ENCODE results near the gene ARHGDIB. TPM values are rescaled to one million over a fixed set of nuclear protein-coding genes. Genes with fewer than 3 reads are reported as not detected.

The ARHGDIB gene
- total RNA-seq, 2 donors from 2014 or later, result 40.2 to 65.9 TPM

DNA sequence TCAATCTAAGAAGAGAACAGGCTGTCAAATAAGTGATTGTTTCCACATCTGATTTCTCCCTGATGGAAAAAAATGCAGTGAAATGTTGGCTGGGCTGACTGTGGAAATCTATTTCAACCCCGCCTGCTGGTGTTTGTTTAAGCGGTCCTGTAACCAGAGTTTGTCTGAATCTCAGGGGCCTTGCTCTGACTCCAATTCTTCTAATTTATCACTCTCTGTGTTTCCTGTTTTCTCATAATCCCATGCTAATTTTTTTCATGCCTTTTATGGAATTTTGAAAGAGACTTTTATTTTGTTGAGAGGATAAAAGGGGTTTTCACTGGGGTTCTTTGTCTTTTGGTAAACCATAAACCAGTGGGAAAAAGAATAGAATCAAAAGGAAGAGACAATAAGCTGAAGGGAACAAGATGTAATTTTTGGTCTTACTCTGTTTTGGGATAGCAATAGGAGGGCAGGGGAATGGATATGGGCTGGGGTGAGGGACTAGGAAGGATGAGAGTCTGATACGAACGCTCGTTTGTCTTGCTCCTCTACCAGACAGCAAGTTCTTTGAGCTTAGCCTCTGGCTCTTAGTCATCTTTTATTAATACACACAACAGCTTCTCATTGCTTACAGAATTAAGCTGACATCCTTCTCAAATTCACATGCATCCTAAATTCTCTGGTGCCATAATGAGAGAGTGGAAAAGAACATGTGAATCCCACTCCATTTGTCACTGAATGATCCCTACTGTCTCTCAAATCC, 67.7 kb downstream of the ARHGDIB start:
- intact Hi-C loops (cut with DNase I), result loop anchor here (5.0 kb wide), 1 partner anchor 46 kb away; no protein-coding TSS in a partner anchor
- 38% methylated on average over 5 of the region's 5 CpGs for WGBS
- no peak for DNase-seq (ENCODE audit: low spot score)
- Histone ChIP-seq H3K9me3 (no peaks in the 10 kb centered on the region), H3K27ac (peak overlapping the region; percentile 30 to 56), H3K4me1 (replicated peaks) (no peaks in the 10 kb centered on the region), H3K27me3 (replicated peaks; ENCODE audit: insufficient read depth) (no peaks in the 10 kb centered on the region), H3K4me3 (no peak overlapping the region), H3K36me3 (no peaks in the 10 kb centered on the region)
- no peak for TF ChIP-seq POLR2A (IDR thresholded peaks at IDR 0.05)
- TF ChIP-seq, protein P1, sequence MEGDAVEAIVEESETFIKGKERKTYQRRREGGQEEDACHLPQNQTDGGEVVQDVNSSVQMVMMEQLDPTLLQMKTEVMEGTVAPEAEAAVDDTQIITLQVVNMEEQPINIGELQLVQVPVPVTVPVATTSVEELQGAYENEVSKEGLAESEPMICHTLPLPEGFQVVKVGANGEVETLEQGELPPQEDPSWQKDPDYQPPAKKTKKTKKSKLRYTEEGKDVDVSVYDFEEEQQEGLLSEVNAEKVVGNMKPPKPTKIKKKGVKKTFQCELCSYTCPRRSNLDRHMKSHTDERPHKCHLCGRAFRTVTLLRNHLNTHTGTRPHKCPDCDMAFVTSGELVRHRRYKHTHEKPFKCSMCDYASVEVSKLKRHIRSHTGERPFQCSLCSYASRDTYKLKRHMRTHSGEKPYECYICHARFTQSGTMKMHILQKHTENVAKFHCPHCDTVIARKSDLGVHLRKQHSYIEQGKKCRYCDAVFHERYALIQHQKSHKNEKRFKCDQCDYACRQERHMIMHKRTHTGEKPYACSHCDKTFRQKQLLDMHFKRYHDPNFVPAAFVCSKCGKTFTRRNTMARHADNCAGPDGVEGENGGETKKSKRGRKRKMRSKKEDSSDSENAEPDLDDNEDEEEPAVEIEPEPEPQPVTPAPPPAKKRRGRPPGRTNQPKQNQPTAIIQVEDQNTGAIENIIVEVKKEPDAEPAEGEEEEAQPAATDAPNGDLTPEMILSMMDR (IDR thresholded peaks at IDR 0.05), result no peak

DNA sequence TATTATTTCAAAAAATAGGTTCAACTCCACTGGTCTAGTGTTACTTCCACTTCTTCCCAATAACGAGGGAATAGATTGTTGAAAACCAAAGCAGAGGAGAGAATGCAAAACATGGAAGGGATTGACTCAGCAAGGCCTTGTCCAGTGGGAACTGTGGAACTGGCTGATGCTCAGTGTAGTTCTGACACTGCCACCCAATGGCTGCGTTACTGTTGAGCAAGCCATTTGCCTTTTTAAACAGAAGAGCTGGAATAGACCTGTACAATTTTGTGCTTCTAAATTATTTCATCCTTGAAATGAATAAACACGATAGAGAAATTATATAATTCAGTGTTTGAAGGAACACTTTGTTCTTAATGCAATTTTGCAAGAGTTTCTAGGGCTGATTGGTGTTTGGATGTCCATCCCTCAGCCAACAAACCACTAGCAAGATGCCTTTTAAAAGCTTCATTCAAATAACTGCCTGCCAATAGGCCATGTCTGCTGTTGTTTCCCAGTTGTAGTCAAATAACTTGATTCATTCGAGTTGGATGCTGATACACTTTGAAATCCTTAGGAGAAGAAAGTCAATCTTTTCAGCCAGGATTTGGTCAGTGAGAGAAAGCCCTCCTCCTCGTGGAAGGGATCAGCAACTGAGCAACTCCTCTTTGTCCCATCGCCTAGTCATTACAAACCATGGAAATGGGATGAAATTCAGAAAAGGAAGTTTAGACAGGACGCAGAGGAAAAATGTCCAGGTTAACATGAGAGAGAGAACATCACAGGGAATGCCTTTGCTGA, 68.5 kb downstream of the ARHGDIB start:
- peak overlapping the region; percentile 34 to 56 for H3K27ac ChIP-seq
- no peaks in the 10 kb centered on the region for H3K36me3 ChIP-seq
- no peaks in the 10 kb centered on the region for H3K4me1 ChIP-seq (replicated peaks)
- TF ChIP-seq POLR2AphosphoS5 (IDR thresholded peaks at IDR 0.05), result peak; percentile 10
- TF ChIP-seq POLR2A (IDR thresholded peaks at IDR 0.05), result no peak
- TF ChIP-seq, protein P1 (IDR thresholded peaks at IDR 0.05), result no peak
- H3K4me3 ChIP-seq, result no peak overlapping the region
- intact Hi-C loops (cut with DNase I), result loop anchor here (5.0 kb wide), 1 partner anchor 46 kb away; no protein-coding TSS in a partner anchor
- no peak for DNase-seq (ENCODE audit: low spot score)
- no peaks in the 10 kb centered on the region for H3K27me3 ChIP-seq (replicated peaks; ENCODE audit: insufficient read depth)
- no peaks in the 10 kb centered on the region for H3K9me3 ChIP-seq
- WGBS, result 54% methylated on average over 7 of the region's 7 CpGs

Other genes with a start within 250 kb of the ARHGDIB start
- 10 to 100 TPM; 29.6 to 29.8 TPM for gene WBP11, start 158.1 kb downstream of the ARHGDIB start, total RNA-seq
- 1 to 10 TPM; 2.0 to 2.6 TPM for gene C12orf60, start 157.9 kb downstream of the ARHGDIB start, total RNA-seq
- gene SMCO3, start 147.4 kb downstream of the ARHGDIB start, total RNA-seq, result 1 to 10 TPM in 1 of 2 donors, not detected in 1; 2.2 TPM
- under 1 TPM; 0.68 to 0.82 TPM for gene ART4, start 118.1 kb downstream of the ARHGDIB start, total RNA-seq
- gene MGP, start 75.7 kb downstream of the ARHGDIB start, total RNA-seq, result 100 to 1,000 TPM; 233 to 388 TPM
- 1 to 10 TPM in 1 of 2 donors, under 1 TPM in 1; 0.57 to 2.3 TPM for gene ERP27, start 23.1 kb downstream of the ARHGDIB start, total RNA-seq
- gene PDE6H, start 11.4 kb upstream of the ARHGDIB start, total RNA-seq, result not detected